GM08714 (cell line): ENCODE data around the gene PGM1.

Experiments used
- H3K4me3 ChIP-seq: fragments of 200-500 bp; sonication (Bioruptor generic); 2 replicates; pipeline ENCODE4 v1.5.1; 2014; ENCODE audit warnings: mild to moderate bottlenecking, low read length, inconsistent platforms
- ZNF274 ChIP-seq: IDR thresholded peaks from 2 replicates; pipeline ENCODE4 v1.6.1; 2012; ENCODE audit warnings: mild to moderate bottlenecking, low read depth, low read length

Gene PGM1

DNA sequence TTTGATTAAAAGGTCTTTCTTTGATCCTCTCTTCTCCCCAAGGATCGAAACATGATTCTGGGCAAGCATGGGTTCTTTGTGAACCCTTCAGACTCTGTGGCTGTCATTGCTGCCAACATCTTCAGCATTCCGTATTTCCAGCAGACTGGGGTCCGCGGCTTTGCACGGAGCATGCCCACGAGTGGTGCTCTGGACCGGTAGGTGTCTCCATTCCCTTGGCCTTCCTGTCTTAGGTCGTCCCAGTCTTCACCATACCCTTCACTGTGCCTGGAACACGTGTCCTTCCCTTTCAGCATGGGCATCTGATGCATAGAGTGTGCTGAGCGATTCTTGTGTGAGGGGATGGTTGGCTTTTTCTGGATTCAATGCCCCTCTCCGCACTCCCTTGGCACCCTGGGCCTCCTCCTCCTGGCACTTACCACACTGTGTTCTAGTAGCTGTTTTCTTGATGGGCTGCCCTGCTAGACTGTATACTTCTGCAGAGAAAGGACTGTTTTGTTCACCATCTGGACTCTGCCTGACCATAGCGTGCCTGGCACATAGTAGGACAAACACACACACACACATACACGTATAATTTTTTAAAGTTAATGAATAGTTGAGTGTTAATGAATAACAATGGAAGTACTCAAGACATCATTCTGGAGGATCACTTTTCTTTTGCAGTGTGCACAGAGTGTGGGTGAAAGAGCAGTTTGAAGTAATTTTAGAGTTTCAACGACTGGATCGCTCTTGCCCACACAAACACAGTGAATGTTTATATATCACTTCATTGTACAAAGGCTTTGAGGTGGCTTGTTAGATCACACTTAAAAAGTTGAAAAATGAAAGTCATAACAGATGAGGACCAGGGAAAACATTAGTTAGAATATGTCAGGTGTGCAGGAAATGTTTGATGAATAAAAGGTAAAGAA is 43.2 kb downstream of the PGM1 start:
- H3K4me3 ChIP-seq, result no peak overlapping the region
- no peak for TF ChIP-seq ZNF274

DNA sequence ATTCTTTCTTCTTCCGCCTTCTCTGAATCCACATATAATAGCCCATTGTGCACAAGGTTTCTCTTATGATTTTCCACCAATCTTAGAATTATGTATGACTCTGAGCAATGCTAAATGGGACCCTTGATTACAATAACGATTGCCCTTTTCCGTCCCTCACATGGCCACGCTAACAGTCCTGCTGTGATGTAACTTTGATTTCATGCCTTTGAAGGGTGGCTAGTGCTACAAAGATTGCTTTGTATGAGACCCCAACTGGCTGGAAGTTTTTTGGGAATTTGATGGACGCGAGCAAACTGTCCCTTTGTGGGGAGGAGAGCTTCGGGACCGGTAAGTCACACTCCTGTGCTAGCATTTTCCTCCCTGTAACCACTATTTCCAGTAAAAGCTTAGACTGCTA is 45.3 kb downstream of the PGM1 start:
- no peak overlapping the region for H3K4me3 ChIP-seq
- no peak for TF ChIP-seq ZNF274

DNA sequence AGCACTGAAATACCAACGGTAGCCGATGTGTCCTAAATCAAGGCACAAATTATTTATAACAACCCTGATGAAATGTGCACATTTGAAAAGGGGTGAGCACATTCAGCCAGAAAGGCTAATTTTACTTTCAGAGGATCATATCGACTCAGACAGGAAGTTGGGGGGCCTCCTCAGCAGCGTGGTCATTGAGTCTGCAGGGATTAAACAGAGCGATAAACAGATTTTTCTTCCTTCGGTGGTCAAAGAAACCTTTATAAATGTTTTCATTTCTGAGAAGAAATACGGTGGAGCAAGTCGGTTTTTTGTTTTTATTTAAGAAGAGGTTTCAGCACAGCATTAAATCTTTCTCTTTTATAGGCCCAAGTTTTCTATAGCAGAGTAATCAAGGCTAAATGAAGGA is 45.7 kb downstream of the PGM1 start:
- TF ChIP-seq ZNF274, result no peak
- no peak overlapping the region for H3K4me3 ChIP-seq

DNA sequence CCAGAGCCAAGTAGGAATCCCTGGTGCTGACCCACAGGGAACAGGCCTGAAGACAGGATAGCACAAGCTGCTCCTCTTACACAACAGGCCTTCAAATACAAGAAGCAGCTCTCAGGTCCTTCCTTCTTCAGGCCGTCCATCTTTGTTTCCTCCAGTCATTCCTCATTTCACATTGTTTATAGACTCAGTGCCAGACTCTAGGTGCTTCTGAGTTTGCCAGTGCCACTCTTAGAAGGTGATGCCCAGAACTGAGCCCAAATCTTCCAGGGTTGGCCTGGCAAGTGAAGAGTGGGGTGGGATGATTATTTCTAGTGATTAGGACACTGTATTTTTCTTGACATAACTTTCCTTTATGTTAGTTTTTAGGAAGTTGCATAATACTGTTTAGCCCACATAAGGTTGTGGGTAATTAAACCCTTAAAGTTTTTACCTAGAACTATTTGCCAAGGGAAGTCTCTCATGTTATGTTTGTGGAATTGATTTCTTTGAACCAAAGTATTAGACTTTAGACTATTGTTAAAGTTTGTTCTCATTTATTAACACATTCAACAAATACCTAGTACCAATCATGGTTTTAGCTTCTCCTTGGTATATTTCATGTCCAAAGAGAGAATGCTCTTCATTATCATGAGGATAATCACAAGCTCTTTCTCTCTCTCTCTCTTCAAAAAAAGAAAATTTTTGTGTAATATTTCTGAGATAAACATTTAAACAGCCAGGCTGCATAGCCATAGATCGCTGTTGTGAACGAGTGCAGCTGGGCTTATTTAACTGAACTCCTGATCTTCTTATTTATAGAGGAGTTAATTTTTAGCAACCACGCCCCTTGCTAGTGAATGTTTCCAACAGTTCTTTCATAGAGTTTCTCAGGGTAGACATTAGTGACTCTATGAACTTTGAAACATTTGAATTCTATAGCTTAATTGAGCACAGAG is 47.7 kb downstream of the PGM1 start:
- no peak for TF ChIP-seq ZNF274
- no peak overlapping the region for H3K4me3 ChIP-seq

DNA sequence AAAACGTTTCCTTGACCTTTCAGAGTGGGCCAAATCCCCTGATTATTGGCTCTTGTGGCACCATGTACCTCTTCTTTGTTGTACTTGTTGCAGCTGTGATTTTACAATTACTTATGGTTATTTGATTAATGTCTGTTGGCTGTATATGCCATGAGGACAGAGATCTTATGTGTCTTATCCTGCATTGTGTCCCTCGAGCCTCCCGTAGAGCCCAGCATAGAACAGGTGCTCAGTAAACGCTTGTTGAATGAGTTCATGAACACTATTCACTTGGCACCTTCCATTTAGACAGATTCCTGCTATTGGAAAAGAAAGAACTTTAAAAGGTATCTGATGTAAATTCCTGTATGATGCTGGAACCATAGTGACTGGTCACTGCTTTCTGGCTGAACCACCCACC is 48.4 kb downstream of the PGM1 start:
- no peak overlapping the region for H3K4me3 ChIP-seq
- no peak for TF ChIP-seq ZNF274

DNA sequence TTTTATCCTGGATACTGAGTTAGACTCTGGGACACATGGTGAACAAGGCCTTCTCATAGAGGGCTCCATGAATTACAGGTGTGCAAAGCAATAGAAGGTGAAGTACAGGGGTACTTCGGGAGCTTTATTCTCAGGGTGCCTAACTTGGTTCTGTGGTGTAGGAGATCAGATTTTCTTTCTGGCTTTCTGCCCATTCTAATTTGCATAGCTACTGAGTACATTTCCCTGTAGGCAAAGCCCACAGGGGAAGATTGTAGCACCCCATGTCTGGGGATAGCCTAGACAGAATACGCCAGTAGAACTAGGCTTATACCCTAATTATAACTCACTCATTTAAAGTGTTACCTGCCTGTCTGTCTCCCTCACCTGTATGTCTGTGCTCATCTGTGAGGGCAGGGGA is 49.7 kb downstream of the PGM1 start:
- no peak overlapping the region for H3K4me3 ChIP-seq
- TF ChIP-seq ZNF274, result no peak

DNA sequence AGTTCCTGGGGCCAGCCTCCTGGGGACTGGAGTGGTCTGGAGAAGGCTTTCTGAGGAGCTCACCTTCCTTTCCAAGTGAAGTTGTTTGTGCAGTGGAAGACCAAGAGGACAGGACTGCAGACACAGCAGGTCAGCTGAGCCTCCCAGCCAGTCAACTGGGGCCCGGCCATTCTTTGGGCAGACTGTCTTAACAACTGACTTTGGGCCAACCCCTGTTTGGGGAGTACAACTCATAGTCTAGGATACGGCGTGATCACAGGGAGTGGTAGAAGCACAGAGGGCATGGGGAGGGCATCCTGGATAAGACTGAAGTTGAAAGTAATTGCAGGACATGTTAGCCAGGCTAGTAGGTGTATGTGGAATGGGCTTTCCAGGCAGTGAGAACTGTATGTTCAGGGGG is 50.3 kb downstream of the PGM1 start:
- no peak for TF ChIP-seq ZNF274
- no peak overlapping the region for H3K4me3 ChIP-seq

DNA sequence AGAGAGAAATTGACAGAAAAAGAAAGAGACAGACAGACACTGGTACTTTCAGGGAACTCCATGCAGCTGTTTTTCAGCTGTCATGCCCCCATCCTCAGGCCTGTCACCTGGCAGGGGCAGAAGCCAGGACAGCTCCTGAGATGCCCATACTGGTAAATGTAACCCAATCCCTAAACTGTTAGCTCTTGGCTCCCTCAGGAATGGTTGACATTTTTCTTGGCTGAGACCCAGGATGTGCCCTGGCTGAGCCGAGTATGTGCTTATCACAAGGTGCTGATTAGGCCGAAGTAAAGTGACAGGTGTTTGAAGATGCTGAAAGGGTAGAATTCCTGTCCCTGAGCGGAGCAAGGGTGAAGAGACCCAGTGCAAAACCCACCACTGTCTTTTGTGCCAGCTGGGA is 50.7 kb downstream of the PGM1 start:
- no peak overlapping the region for H3K4me3 ChIP-seq
- TF ChIP-seq ZNF274, result no peak

DNA sequence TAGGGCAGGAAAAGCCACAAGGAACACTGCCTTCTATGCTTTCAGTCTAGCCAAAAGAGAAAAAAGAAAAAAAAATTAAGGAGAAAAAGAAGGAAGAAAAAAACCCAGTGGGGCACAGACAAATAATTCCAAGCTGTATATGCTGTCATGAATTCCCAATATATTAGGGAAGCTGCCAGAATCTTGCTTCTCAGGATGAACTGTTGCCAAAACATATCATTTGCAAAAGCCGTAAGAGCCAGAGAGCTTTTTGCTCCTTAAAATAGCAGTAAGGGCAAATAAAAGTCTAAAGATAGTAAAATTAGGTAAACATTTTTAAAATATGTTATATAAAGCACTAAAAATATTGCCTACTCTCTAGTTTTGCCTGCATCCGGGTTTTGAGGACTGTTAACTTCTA is 52.1 kb downstream of the PGM1 start:
- no peak overlapping the region for H3K4me3 ChIP-seq
- TF ChIP-seq ZNF274, result no peak

DNA sequence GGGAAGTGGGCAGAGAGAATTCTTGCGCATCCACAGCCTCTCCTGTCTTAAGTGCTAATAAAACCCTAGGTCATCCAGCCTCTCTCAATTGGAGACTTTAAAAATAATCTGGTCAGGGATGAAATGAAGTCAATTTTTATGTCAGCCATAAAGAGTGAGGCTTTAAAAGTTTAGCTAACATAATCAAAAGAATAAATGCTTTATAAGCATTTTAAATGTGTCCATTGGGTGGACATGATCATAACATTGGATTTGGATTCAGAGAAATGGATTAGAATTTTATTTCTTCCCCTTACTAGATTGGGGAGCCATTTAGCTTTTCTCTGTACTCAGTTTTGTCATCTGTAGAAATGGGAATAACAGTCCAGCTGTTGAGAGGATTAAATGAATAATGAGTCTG is 55.5 kb downstream of the PGM1 start:
- TF ChIP-seq ZNF274, result no peak
- H3K4me3 ChIP-seq, result no peak overlapping the region

DNA sequence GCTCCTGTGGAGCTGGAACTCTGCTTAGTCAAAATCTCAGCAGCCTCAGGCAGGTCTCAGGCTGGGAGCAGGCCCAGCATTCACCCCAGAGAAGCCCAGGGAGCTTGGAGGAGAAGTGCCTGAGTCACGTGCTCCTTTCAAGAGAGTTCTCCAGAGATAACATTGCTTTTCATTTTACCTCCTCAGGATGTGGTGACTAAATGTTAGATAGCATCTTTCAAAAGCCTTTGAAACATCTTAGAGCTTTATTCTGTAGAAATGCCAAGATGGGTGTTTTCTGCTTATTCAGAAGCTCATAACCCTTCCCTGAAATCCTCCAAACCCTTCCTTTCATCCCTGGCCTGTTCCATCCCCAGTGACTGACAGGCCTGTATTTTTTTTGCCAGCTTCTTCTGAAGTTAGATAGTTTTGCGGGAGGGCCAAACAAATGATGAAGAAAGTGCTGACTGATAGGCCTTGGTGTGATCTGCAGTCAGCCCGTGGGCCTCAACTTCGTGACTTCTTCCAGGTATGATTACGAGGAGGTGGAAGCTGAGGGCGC is 58.0 kb downstream of the PGM1 start:
- H3K4me3 ChIP-seq, result no peak overlapping the region
- TF ChIP-seq ZNF274, result no peak

DNA sequence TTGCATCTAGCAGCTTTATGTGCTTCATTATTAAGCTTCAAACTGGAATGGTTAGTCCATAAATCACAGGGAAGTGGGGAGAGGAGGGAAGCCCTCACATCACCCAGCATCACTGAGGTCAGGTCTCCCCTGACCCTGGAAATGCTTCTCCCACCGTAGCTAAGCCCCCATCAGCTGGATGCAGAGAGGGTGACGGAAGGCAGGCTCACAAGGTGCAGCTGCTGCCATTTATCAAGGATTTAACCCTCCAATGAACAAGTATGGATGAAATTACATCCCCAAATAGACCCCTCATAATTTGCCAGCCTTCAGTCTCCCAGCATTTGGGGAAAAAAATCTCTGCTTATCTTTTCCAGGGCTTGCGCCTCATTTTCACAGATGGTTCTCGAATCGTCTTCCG is 60.8 kb downstream of the PGM1 start:
- no peak for TF ChIP-seq ZNF274
- no peak overlapping the region for H3K4me3 ChIP-seq

DNA sequence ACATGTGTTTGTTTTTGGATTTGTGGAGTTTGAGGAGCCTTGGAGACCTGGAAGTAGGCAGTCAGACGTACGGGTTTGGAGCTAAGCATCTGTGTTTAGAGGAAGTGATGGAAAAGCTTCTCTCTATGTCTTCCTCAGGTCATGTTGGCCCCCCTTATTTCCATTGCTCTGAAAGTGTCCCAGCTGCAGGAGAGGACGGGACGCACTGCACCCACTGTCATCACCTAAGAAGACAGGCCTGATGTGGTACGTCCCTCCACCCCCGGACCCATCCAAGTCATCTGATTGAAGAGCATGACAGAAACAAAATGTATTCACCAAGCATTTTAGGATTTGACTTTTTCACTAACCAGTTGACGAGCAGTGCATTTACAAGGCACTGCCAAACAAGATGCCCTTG is 66.2 kb downstream of the PGM1 start:
- no peak for TF ChIP-seq ZNF274
- H3K4me3 ChIP-seq, result no peak overlapping the region

DNA sequence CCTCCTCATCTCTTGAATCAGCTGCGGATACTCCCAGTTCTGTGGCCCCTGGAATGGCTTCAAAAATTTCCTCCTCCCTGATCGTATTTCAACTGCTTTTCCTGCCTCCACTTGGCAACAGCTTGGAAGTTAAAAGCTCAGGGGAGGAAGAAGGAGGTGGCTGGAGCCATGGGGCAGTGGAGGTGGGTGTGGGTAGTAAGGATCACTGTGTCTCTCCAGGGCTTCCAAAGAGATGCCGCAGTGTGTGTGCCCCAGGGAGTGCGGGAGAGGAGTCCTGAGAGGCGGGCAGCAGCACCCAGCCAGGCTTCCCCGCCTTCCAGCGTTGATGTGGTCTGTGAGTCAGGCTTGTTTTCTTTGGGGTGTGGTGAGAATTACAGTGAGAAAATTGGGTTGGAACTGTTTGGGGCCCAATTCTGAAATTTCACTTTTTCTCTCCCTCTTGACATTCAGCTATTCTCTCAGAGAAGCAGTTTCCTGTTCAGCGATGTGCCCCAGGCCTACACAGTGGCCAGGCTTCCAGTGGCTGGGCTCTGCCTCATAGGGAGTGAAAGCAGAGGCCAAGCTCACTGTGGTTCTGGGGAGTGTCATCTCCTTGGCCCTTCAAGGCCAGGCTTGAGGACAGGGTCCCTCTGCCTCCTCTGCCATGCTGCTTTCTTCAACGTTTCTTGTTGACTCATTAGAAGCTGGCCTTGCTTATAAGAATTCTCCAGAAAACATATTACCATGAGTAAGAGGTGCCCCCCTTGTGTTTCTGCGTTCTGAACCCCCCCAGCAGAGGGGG is 69.0 kb downstream of the PGM1 start:
- H3K4me3 ChIP-seq, result no peak overlapping the region
- no peak for TF ChIP-seq ZNF274
